Activated CD4-positive, alpha-beta T cell treated with anti-CD3 and anti-CD28 coated beads for 36 hours (primary cell): ENCODE results near the gene NDUFA7. TPM values are rescaled to one million over a fixed set of nuclear protein-coding genes. Genes with fewer than 3 reads are reported as not detected.
"Not testable (repeated sequence)": the region's sequence is repeated elsewhere in the genome, so short reads cannot be mapped to it uniquely, and the experiment has no call there.

Source experiments
- ATAC-seq: fragments of 200-7000 bp; cut with Tn5 transposase; one replicate; pipeline ENCODE4 v1.10.0; 2021; ENCODE audit warnings: mild to moderate bottlenecking, moderate library complexity
- CTCF ChIA-PET: fragments of 350-600 bp; sonication (Branson Sonifier 250); formaldehyde crosslinking; loops from one replicate; lab custom pipeline; 2021; ENCODE audit warnings: antibody characterized with exemption; lab: Charles Lee
- POLR2A ChIA-PET: fragments of 350-600 bp; sonication (Branson Sonifier 250); formaldehyde crosslinking; loops from one replicate; lab custom pipeline; 2021; ENCODE audit warnings: antibody characterized with exemption, inconsistent platforms; lab: Charles Lee
- DNase-seq: peaks from one replicate; pipeline ENCODE4 v3.0.0-alpha.2; 2020
- H3K27ac Mint-ChIP-seq: one replicate; pipeline ENCODE4 v1.8.0; 2021; ENCODE audit warnings: mixed read lengths
- H3K27me3 Mint-ChIP-seq: one replicate; pipeline ENCODE4 v1.8.0; 2021; ENCODE audit warnings: mixed read lengths
- H3K36me3 Mint-ChIP-seq: one replicate; pipeline ENCODE4 v1.8.0; 2021; ENCODE audit warnings: low read depth, mixed read lengths
- H3K4me1 Mint-ChIP-seq: one replicate; pipeline ENCODE4 v1.8.0; 2021; ENCODE audit warnings: mixed read lengths
- H3K4me3 Mint-ChIP-seq: one replicate; pipeline ENCODE4 v1.8.0; 2021; ENCODE audit warnings: mild to moderate bottlenecking, moderate library complexity, mixed read lengths
- H3K9me3 Mint-ChIP-seq: one replicate; pipeline ENCODE4 v1.8.0; 2021; ENCODE audit warnings: low read depth, mixed read lengths
- intact Hi-C, 2 experiments: fragments of 100-400 bp; cut with DNase I in 1 of 2; cut with micrococcal nuclease in 1 of 2; formaldehyde crosslinking; loops; one replicate each; pipeline versions ENCODE4 v1.14.2 to v1.15.1; 2022 to 2024; cut with DNase I, micrococcal nuclease
- total RNA-seq, 2 experiments: library from RNA; stranded (reverse); gene quantifications; one replicate each; pipeline ENCODE4 v1.2.3, GENCODE V29; 2021

Gene NDUFA7
- total RNA-seq, 2 experiments from 2014 or later, result 90.9 to 112 TPM

- H3K36me3 Mint-ChIP-seq, H3K4me3 Mint-ChIP-seq, H3K4me1 Mint-ChIP-seq, H3K9me3 Mint-ChIP-seq, ATAC-seq, DNase-seq, H3K27ac Mint-ChIP-seq, POLR2A ChIA-PET: not testable (repeated sequence)
- intact Hi-C loops, result loop anchor here in 1 of 2 experiments (5.0 kb wide), 1 partner anchor 171 kb away; the partner anchor contains the start of gene ZNF414
- CTCF ChIA-PET, result interaction anchor here (0.6 to 5.1 kb wide), 4 partner anchors 11 to 145 kb away, joined by 3 to 37 read pairs (median 5); no protein-coding TSS in a partner anchor
- H3K27me3 Mint-ChIP-seq, result peaks cover 17% of the 10 kb centered on the region
These were observed 20.3 kb upstream of the NDUFA7 start for GRCh38 chr19:8341504-8341903.

DNA sequence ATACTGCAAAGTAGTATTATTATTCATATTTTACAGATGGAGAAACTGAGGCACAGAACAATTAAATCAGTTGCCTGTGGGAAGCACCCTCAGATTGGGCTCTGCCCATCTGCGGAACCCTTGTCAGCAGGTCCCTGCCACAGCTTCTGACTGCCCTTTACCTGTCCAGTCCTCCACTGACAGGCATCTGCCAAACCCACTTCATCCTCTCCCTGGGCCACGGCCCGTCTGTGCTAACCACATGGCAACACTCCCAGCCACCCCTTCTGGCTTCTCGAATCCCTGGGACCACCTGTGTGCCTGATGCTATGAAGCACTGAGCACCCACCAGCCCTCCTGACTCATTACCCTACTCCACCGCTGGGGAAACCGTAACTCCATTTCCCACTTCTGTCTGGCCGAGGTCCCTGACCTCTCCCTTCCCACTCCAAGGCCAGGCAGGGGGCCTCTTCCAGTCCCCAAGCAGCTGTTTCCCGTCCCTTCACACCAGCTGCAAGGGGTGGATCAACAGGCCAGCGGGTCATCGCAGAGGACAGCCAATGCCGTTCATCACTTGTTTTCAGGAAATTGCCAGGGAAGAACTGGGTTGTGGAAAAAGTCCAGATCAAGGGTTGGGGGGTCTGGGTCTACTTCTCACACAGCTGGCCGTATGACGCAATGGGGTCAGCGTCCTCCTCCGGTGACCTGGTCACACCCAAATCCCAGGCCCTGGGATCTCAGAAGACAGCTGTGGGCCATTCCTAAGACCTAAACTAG lies 19.3 kb upstream of the NDUFA7 start:
- DNase-seq (no peak), ATAC-seq (no peak)
- Mint-ChIP-seq H3K9me3 (no peaks in the 10 kb centered on the region), H3K27ac (no peak overlapping the region), H3K27me3 (peaks cover 22% of the 10 kb centered on the region), H3K4me1 (peaks cover 11% of the 10 kb centered on the region), H3K36me3 (no peaks in the 10 kb centered on the region), H3K4me3 (no peak overlapping the region)
- intact Hi-C loops, result loop anchor here in 1 of 2 experiments (5.0 kb wide), 1 partner anchor 172 kb away; the partner anchor contains the start of gene ZNF414
- CTCF ChIA-PET, result interaction anchor here (1.1 to 5.1 kb wide), 4 partner anchors 10 to 237 kb away, joined by 3 to 37 read pairs (median 7); no protein-coding TSS in a partner anchor
- POLR2A ChIA-PET, result interaction anchor here (0.5 to 0.6 kb wide), 2 partner anchors 8 to 17 kb away, joined by 3 to 5 read pairs; no protein-coding TSS in a partner anchor

- intact Hi-C loops, result no loop called here
- POLR2A ChIA-PET, result no interaction called here
- no peaks in the 10 kb centered on the region for H3K9me3 Mint-ChIP-seq
These were observed 17.7 kb upstream of the NDUFA7 start for GRCh38 chr19:8338835-8339234.

GRCh38 chr19:8337728-8338127 lies 16.6 kb upstream of the NDUFA7 start:
- CTCF ChIA-PET, result no interaction called here
- H3K4me3 Mint-ChIP-seq, result no peak overlapping the region
- H3K27me3 Mint-ChIP-seq, result peaks cover 29% of the 10 kb centered on the region
- no peak overlapping the region for H3K27ac Mint-ChIP-seq
- peaks cover 8% of the 10 kb centered on the region for H3K4me1 Mint-ChIP-seq
- DNase-seq (no peak), ATAC-seq (no peak)
- POLR2A ChIA-PET, result no interaction called here
- no peaks in the 10 kb centered on the region for H3K9me3 Mint-ChIP-seq
- H3K36me3 Mint-ChIP-seq, result no peaks in the 10 kb centered on the region
- intact Hi-C loops, result no loop called here

More at GRCh38 chr19:8338835-8339234, 17.7 kb upstream of the NDUFA7 start:
- peaks cover 14% of the 10 kb centered on the region for H3K4me1 Mint-ChIP-seq
- ATAC-seq, result no peak
- DNase-seq, result no peak
- H3K27me3 Mint-ChIP-seq, result peaks cover 27% of the 10 kb centered on the region
- CTCF ChIA-PET, result interaction anchor here (1.9 kb wide), 1 partner anchor 15 kb away, joined by 8 read pairs; no protein-coding TSS in a partner anchor
- no peak overlapping the region for H3K27ac Mint-ChIP-seq
- H3K36me3 Mint-ChIP-seq, result no peaks in the 10 kb centered on the region
- H3K4me3 Mint-ChIP-seq, result no peak overlapping the region

- ATAC-seq (no peak), DNase-seq (no peak)
- H3K4me3 Mint-ChIP-seq, result no peak overlapping the region
- no peaks in the 10 kb centered on the region for H3K9me3 Mint-ChIP-seq
- H3K36me3 Mint-ChIP-seq, result no peaks in the 10 kb centered on the region
- ChIA-PET POLR2A (no interaction called here), CTCF (interaction anchor here (1.0 to 3.3 kb wide), 2 partner anchors 13 to 18 kb away, joined by 5 to 20 read pairs; partner anchors contain the start of gene RPS28)
- no peak overlapping the region for H3K27ac Mint-ChIP-seq
- intact Hi-C loops, result no loop called here
- H3K4me1 Mint-ChIP-seq, result peaks cover 8% of the 10 kb centered on the region
- peaks cover 29% of the 10 kb centered on the region for H3K27me3 Mint-ChIP-seq
These were observed 15.5 kb upstream of the NDUFA7 start for GRCh38 chr19:8336660-8337059.

GRCh38 chr19:8336072-8336569 lies 14.9 kb upstream of the NDUFA7 start:
- peak; percentile 37 for DNase-seq
- POLR2A ChIA-PET, result no interaction called here

DNA sequence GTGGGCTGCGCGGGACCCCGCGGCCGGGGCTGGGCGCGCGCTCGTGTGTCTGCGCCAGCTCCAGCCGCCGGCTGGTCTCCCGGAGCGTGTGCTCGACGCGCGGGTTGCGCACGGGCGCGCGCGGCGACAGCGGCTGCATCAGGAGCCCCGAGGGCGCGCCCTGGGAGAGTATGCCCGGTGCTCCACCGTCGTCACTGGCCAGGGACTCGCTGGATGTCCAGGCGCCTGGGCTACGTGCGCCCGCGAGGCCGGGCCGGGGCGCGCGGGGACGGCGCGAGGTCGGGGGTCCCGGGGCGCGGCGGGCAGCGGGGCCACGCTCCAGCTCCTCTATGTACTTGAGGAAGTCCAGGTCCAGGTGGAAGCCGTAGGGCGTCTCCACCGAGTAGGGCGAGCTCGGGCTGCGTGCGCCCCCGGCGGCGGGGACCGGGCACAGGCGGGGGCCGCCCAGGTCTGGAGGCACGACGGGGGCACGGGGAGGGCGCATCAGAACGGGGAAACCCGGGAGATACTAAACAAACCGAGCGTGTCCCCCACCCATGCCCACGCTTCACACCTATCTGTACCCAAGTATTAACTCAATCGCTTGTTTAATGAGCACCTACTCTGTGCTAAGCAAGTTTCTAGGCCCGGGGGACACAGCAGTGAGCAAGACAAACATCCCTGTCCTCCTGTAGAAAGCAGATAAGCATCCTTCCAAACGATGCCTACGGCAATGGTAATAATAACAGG lies 14.3 kb upstream of the NDUFA7 start:
- peaks cover 27% of the 10 kb centered on the region for H3K27me3 Mint-ChIP-seq
- peak; percentile 66 for ATAC-seq
- peak; percentile 60 for DNase-seq
- H3K4me3 Mint-ChIP-seq, result peak overlapping the region; percentile 50
- ChIA-PET POLR2A (no interaction called here), CTCF (interaction anchor here (0.7 to 3.3 kb wide), 11 partner anchors 8 to 306 kb away, joined by 3 to 20 read pairs (median 4); partner anchors contain the start of genes KANK3 and RPS28)
- intact Hi-C loops, result no loop called here
- H3K27ac Mint-ChIP-seq, result no peak overlapping the region
- H3K36me3 Mint-ChIP-seq, result no peaks in the 10 kb centered on the region
- no peaks in the 10 kb centered on the region for H3K9me3 Mint-ChIP-seq
- peaks cover 8% of the 10 kb centered on the region for H3K4me1 Mint-ChIP-seq

More at GRCh38 chr19:8336072-8336569, 14.9 kb upstream of the NDUFA7 start:
- ATAC-seq, result no peak
- peaks cover 29% of the 10 kb centered on the region for H3K27me3 Mint-ChIP-seq
- CTCF ChIA-PET, result interaction anchor here (0.7 to 3.3 kb wide), 7 partner anchors 9 to 306 kb away, joined by 3 to 20 read pairs (median 5); partner anchors contain the start of gene RPS28
- no peaks in the 10 kb centered on the region for H3K36me3 Mint-ChIP-seq
- H3K27ac Mint-ChIP-seq, result no peak overlapping the region
- intact Hi-C loops, result no loop called here
- peak overlapping the region; percentile 50 for H3K4me3 Mint-ChIP-seq
- H3K4me1 Mint-ChIP-seq, result peaks cover 8% of the 10 kb centered on the region
- H3K9me3 Mint-ChIP-seq, result no peaks in the 10 kb centered on the region

DNA sequence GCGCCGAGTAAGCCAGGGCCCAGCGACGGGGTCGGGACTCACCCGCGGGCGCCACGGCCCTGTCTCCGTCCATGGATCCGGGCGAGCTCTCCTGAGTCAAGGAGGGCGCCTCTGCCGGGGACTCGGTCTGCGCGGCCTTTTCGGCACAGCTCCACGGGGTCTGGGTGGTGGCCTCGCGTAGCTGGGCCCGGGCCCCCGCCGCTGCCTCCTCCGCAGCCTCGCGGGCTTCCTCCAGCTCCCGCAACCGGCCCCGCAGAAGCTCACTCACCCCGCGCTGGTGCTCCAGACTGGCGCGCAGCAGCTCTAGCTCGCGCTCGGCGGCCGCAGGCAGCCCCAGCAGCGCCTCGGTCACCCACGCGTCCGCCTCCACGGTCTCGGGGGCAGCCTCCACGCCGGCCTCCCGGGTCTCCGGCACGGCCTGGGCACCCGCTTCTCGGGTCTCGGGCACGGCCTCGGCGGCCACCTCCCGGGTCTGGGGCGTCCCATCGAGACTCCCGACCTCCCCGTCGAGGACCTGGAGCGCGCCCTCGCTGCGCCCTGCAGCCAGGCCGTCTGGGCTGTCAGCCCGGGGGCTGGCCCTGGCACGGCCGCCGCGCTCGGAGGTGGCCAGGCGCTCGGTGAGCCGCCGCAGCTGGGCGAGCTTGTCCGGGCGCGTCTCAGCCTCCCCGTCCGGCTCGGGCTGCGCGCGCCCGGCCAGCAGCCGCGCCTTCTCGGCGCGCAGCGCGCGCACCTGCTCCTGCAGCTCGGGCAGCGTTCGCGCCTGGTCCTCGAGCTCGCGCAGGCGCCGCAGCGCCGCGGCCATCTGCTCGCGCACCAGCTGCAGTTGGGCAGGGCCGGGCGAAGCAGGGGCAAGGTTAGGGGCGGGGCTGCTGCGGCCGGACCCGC lies 13.5 kb upstream of the NDUFA7 start:
- H3K27ac Mint-ChIP-seq, result no peak overlapping the region
- H3K36me3 Mint-ChIP-seq, result no peaks in the 10 kb centered on the region
- ATAC-seq (peak; percentile 70), DNase-seq (peak; percentile 61)
- intact Hi-C loops, result no loop called here
- ChIA-PET CTCF (interaction anchor here (0.5 to 3.3 kb wide), 14 partner anchors 9 to 591 kb away, joined by 3 to 20 read pairs (median 4); partner anchors contain the start of genes ANGPTL4, KANK3 and RPS28), POLR2A (interaction anchor here (0.9 kb wide), 1 partner anchor 391 kb away, joined by 3 read pairs; the partner anchor contains the start of gene TIMM44)
- H3K27me3 Mint-ChIP-seq, result peaks cover 25% of the 10 kb centered on the region
- H3K9me3 Mint-ChIP-seq, result no peaks in the 10 kb centered on the region
- no peak overlapping the region for H3K4me3 Mint-ChIP-seq
- peaks cover 8% of the 10 kb centered on the region for H3K4me1 Mint-ChIP-seq

DNA sequence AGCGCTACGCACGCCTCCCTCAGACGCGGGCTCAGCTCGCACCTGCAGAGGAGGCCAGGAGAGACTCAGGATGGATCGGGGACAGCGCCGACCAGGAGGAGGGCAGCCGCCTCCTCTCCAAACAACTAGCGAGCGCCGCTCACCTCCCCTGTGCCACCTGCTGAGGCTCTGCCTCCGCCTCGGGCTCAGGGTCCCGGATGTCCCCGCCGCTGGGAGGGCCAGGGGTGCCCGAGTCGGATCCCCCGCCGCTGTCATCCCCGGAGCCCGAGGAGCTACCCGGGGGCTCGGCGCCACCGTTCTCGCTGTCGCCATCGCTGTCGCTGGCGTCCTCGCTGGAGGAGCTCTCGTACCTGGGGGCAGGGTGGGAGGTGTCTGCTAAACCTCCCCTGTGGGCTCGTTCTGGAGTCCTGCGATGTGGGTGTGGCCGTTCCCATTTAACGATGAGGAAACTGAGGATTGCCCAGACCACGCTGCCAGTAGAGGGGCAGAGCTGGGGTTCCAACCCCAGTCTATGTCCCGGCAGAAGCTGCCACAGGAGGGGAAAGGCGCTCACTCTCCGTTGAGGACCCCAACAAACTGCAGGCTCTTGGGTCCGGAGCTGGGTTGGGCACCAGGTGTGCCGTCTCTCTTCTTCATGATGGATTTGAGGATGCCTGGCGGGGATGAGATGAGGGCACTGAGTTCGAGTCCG lies 12.7 kb upstream of the NDUFA7 start:
- no peaks in the 10 kb centered on the region for H3K9me3 Mint-ChIP-seq
- H3K4me1 Mint-ChIP-seq, result peaks cover 8% of the 10 kb centered on the region
- DNase-seq, result no peak
- POLR2A ChIA-PET, result interaction anchor here (0.9 kb wide), 1 partner anchor 390 kb away, joined by 3 read pairs; the partner anchor contains the start of gene TIMM44
- intact Hi-C loops, result no loop called here
- CTCF ChIA-PET, result interaction anchor here (0.9 to 3.3 kb wide), 7 partner anchors 10 to 244 kb away, joined by 3 to 20 read pairs (median 4); partner anchors contain the start of genes ANGPTL4, KANK3 and RPS28
- no peak overlapping the region for H3K27ac Mint-ChIP-seq
- no peaks in the 10 kb centered on the region for H3K36me3 Mint-ChIP-seq
- no peak overlapping the region for H3K4me3 Mint-ChIP-seq
- H3K27me3 Mint-ChIP-seq, result peaks cover 23% of the 10 kb centered on the region
- ATAC-seq, result no peak
